ENCODE measurements around the gene GIGYF1. TPM values are rescaled to one million over a fixed set of nuclear protein-coding genes. Genes with fewer than 3 reads are reported as not detected.
A peak's percentile ranks its signal among the peaks of the same experiment; 100 is the strongest.
"Not testable (repeated sequence)": the region's sequence is repeated elsewhere in the genome, so short reads cannot be mapped to it uniquely, and the experiment has no call there.

The GIGYF1 gene
- polyA plus RNA-seq, 1 donor: 47.6 TPM

DNA sequence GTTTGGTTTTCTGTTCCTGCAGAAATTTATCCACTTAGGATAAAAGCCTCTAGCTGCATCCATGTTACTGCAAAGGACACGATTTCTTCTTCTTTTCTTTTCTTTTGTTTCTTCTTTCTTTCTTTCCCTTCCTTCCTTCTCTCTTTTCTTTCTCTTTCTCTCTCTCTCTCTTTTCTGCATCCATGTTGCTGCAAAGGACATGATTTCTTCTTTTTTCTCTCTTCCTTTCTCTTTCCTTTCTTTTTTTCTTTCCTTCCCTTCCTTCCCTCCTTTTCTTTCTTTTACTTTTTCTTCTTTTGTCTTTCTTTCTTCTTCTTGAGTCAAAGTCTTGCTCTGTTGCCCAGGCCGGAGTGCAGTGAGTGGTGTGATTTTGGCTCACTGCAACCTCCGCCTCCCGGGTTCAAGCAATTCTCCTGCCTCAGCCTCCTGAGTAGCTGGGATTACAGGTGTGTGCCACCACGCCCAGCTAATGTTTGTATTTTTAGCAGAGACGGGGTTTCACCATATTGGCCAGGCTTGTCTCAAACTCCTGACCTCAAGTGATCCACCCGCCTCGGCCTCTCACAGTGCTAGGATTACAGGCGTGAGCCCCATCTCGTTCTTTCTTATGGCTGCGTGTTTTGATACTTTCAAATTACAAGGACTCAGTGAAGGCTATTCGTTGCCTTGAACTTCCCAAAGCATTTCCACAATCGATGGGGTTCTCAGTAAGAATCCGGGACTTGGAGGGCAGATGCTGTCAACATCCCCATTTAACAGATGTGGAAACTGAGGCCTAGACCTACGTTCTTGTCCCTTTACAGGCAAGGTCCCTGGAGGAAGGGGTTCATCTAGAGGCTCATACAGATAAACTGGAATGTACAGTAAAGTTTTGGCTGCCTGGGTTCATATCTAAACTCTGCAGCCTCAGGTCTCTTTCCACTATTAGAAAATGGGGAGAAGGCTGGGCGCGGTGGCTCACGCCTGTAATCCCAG, 22.4 kb downstream of the GIGYF1 start:
- Histone ChIP-seq H3K4me3 (ENCODE audit: low read length) (no peak overlapping the region), H3K36me3 (ENCODE audit: control insufficient read depth, insufficient read depth, low read length) (peaks cover 3% of the 10 kb centered on the region), H3K27ac (ENCODE audit: low read length) (no peak overlapping the region), H3K4me1 (ENCODE audit: control insufficient read depth, insufficient read depth, low read length) (peaks cover 3% of the 10 kb centered on the region), H3K27me3 (ENCODE audit: control insufficient read depth, insufficient read depth, low read length) (peaks cover 5% of the 10 kb centered on the region), H3K9me3 (ENCODE audit: control insufficient read depth, low read depth, low read length) (no peaks in the 10 kb centered on the region)
- 100% methylated on average over 1 of the region's 18 CpGs for WGBS (ENCODE audit: insufficient coverage, low lambda C conversion rate)
- no peak for DNase-seq

- Histone ChIP-seq H3K4me3 (ENCODE audit: low read length) (no peak overlapping the region), H3K4me1 (ENCODE audit: control insufficient read depth, insufficient read depth, low read length) (no peaks in the 10 kb centered on the region), H3K27me3 (ENCODE audit: control insufficient read depth, insufficient read depth, low read length) (peaks cover 7% of the 10 kb centered on the region), H3K9me3 (ENCODE audit: control insufficient read depth, low read depth, low read length) (no peaks in the 10 kb centered on the region), H3K36me3 (ENCODE audit: control insufficient read depth, insufficient read depth, low read length) (no peaks in the 10 kb centered on the region), H3K27ac (ENCODE audit: low read length) (no peak overlapping the region)
- no peak for DNase-seq
- WGBS (ENCODE audit: insufficient coverage, low lambda C conversion rate): 100% methylated on average over 3 of the region's 8 CpGs
These were observed 24.0 kb downstream of the GIGYF1 start for GRCh38 chr7:100670074-100670473.

GRCh38 chr7:100669106-100669505, 24.9 kb downstream of the GIGYF1 start:
- not testable (repeated sequence) for H3K9me3 ChIP-seq (ENCODE audit: control insufficient read depth, low read depth, low read length); H3K27ac ChIP-seq (ENCODE audit: low read length); H3K27me3 ChIP-seq (ENCODE audit: control insufficient read depth, insufficient read depth, low read length); H3K4me3 ChIP-seq (ENCODE audit: low read length); H3K4me1 ChIP-seq (ENCODE audit: control insufficient read depth, insufficient read depth, low read length); H3K36me3 ChIP-seq (ENCODE audit: control insufficient read depth, insufficient read depth, low read length); DNase-seq
- no CpG with 5 or more reads among the region's 12 CpGs for WGBS (ENCODE audit: insufficient coverage, low lambda C conversion rate)

GRCh38 chr7:100668069-100668449, 26.0 kb downstream of the GIGYF1 start:
- 100% methylated on average over 1 of the region's 2 CpGs for WGBS (ENCODE audit: insufficient coverage, low lambda C conversion rate)
- Histone ChIP-seq H3K27ac (ENCODE audit: low read length) (no peak overlapping the region), H3K4me1 (ENCODE audit: control insufficient read depth, insufficient read depth, low read length) (no peaks in the 10 kb centered on the region), H3K9me3 (ENCODE audit: control insufficient read depth, low read depth, low read length) (no peaks in the 10 kb centered on the region), H3K36me3 (ENCODE audit: control insufficient read depth, insufficient read depth, low read length) (no peaks in the 10 kb centered on the region), H3K4me3 (ENCODE audit: low read length) (no peak overlapping the region), H3K27me3 (ENCODE audit: control insufficient read depth, insufficient read depth, low read length) (peaks cover 7% of the 10 kb centered on the region)
- DNase-seq: no peak

GRCh38 chr7:100667331-100668068, 26.6 kb downstream of the GIGYF1 start:
- no peak for DNase-seq
- Histone ChIP-seq H3K27me3 (ENCODE audit: control insufficient read depth, insufficient read depth, low read length) (peaks cover 7% of the 10 kb centered on the region), H3K4me1 (ENCODE audit: control insufficient read depth, insufficient read depth, low read length) (no peaks in the 10 kb centered on the region), H3K36me3 (ENCODE audit: control insufficient read depth, insufficient read depth, low read length) (no peaks in the 10 kb centered on the region), H3K27ac (ENCODE audit: low read length) (no peak overlapping the region), H3K9me3 (ENCODE audit: control insufficient read depth, low read depth, low read length) (no peaks in the 10 kb centered on the region), H3K4me3 (ENCODE audit: low read length) (no peak overlapping the region)
- WGBS (ENCODE audit: insufficient coverage, low lambda C conversion rate): 87% methylated on average over 4 of the region's 16 CpGs

DNA sequence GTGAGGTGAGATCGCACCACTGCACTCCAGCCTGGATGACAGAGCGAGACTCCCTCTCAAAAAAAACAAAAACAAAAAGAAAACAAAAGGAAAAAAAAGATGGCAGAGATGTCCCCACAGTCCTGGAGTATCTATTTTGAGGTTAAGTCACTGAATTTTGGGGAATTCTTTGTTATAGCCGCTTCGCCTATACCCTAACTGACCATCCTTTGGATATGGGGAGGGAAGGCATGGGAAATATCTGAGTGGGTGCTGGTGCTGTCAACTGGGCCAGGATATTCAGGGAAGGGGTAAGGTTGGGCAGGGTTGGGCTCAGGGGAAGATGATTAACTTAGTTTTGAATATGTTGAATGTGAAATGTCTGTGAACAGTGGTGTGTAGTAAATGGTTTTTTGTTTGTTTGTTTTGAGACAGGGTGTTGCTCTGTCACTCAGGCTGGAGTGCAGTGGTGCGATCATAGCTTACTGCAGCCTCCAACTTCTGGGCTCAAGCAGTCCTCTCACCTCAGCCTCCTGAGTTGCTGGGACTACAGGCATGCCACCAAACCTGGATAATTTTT, 28.8 kb downstream of the GIGYF1 start:
- H3K27me3 ChIP-seq (ENCODE audit: control insufficient read depth, insufficient read depth, low read length): peaks cover 6% of the 10 kb centered on the region
- WGBS (ENCODE audit: insufficient coverage, low lambda C conversion rate): no CpG with 5 or more reads among the region's 5 CpGs
- H3K4me1 ChIP-seq (ENCODE audit: control insufficient read depth, insufficient read depth, low read length): no peaks in the 10 kb centered on the region
- no peak overlapping the region for H3K27ac ChIP-seq (ENCODE audit: low read length)
- H3K4me3 ChIP-seq (ENCODE audit: low read length): no peak overlapping the region
- H3K36me3 ChIP-seq (ENCODE audit: control insufficient read depth, insufficient read depth, low read length): no peaks in the 10 kb centered on the region
- no peak for DNase-seq
- H3K9me3 ChIP-seq (ENCODE audit: control insufficient read depth, low read depth, low read length): no peaks in the 10 kb centered on the region

DNA sequence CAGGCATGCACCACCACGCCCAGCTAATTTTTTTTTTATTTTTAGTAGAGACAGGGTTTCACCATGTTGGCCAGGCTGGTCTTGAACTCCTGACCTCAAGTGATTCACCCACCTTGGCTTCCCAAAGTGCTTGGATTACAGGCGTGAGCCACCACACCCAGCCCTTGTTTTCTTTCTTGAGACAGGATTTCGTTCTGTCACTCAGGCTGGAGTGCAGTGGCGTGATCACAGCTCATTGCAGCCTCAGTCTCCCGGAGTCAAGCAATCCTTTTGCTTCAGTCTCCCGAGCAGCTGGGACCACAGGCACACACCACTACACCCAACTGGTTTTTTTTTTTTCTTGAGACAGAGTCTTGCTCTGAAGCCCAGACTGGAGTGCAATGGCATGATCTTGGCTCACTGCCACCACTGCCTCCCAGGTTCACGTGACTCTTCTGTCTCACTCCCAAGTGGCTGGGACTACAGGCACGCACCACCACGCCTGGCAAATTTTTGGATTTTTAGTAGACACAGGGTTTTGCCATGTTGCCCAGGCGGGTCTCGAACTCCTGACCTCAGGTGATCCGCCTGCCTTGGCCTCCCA, 31.8 kb downstream of the GIGYF1 start:
- not testable (repeated sequence) for H3K27ac ChIP-seq (ENCODE audit: low read length); H3K4me3 ChIP-seq (ENCODE audit: low read length); H3K36me3 ChIP-seq (ENCODE audit: control insufficient read depth, insufficient read depth, low read length); H3K4me1 ChIP-seq (ENCODE audit: control insufficient read depth, insufficient read depth, low read length); DNase-seq; H3K9me3 ChIP-seq (ENCODE audit: control insufficient read depth, low read depth, low read length)
- no CpG with 5 or more reads among the region's 12 CpGs for WGBS (ENCODE audit: insufficient coverage, low lambda C conversion rate)
- H3K27me3 ChIP-seq (ENCODE audit: control insufficient read depth, insufficient read depth, low read length): peaks cover 14% of the 10 kb centered on the region

- Histone ChIP-seq H3K9me3 (ENCODE audit: control insufficient read depth, low read depth, low read length) (peaks cover 10% of the 10 kb centered on the region), H3K27me3 (ENCODE audit: control insufficient read depth, insufficient read depth, low read length) (peaks cover 41% of the 10 kb centered on the region), H3K4me1 (ENCODE audit: control insufficient read depth, insufficient read depth, low read length) (no peaks in the 10 kb centered on the region), H3K27ac (ENCODE audit: low read length) (no peak within 1 kb of the TSS), H3K36me3 (ENCODE audit: control insufficient read depth, insufficient read depth, low read length) (no peaks in the 10 kb centered on the region), H3K4me3 (ENCODE audit: low read length) (no peak within 1 kb of the TSS)
- WGBS (ENCODE audit: insufficient coverage, low lambda C conversion rate): no CpG with 5 or more reads among the region's 63 CpGs
- peak in 1 of 2 donors; percentile 55 for DNase-seq
These were observed 38.0 kb downstream of the GIGYF1 start, which contains the start of gene ACTL6B for GRCh38 chr7:100655908-100656674. Gene ACTL6B, minus strand, starts transcription at chr7:100656448. Its CDS starts 94 bp downstream, at chr7:100656354.

- no CpG with 5 or more reads among the region's 25 CpGs for WGBS (ENCODE audit: insufficient coverage, low lambda C conversion rate)
- H3K9me3 ChIP-seq (ENCODE audit: control insufficient read depth, low read depth, low read length): peaks cover 10% of the 10 kb centered on the region
- H3K36me3 ChIP-seq (ENCODE audit: control insufficient read depth, insufficient read depth, low read length): no peaks in the 10 kb centered on the region
- no peak overlapping the region for H3K4me3 ChIP-seq (ENCODE audit: low read length)
- H3K4me1 ChIP-seq (ENCODE audit: control insufficient read depth, insufficient read depth, low read length): no peaks in the 10 kb centered on the region
- H3K27me3 ChIP-seq (ENCODE audit: control insufficient read depth, insufficient read depth, low read length): peaks cover 40% of the 10 kb centered on the region
- H3K27ac ChIP-seq (ENCODE audit: low read length): no peak overlapping the region
- no peak for DNase-seq
These were observed 38.9 kb downstream of the GIGYF1 start for GRCh38 chr7:100654908-100655831.
